H1 (cell line): ENCODE data around the gene ASPG. TPM values are rescaled to one million over a fixed set of nuclear protein-coding genes. Genes with fewer than 3 reads are reported as not detected.

Source experiments
- CTCF ChIA-PET: fragments of 300-600 bp; sonication (Branson Sonifier 250); formaldehyde crosslinking; loops from one replicate; lab custom pipeline; 2021; ENCODE audit not compliant: partially characterized antibody; lab: Charles Lee
- POLR2A ChIA-PET: fragments of 300-600 bp; sonication (Branson Sonifier 250); formaldehyde crosslinking; loops from one replicate; lab custom pipeline; 2021; ENCODE audit warnings: inconsistent platforms; ENCODE audit not compliant: partially characterized antibody; lab: Charles Lee
- DNase-seq, 2 experiments: peaks; one replicate each; pipeline versions ENCODE4 v3.0.0 to v3.0.0-alpha.2; 2010 to 2022; ENCODE audit warnings: low spot score in 2 of 2, low read depth in 1 of 2, mixed read lengths in 1 of 2
- FAIRE-seq: peaks from 2 replicates; lab custom pipeline; 2011; peaks lifted over from hg19 to GRCh38; lab: Jason Lieb, UNC
- H2AFZ ChIP-seq: 2 replicates; pipeline ENCODE4 v1.8.1; 2012; ENCODE audit warnings: low read length, inconsistent platforms
- H2AK5ac ChIP-seq: 2 replicates; pipeline ENCODE4 v1.6.1; 2013; ENCODE audit warnings: low read depth, low read length
- H2BK120ac ChIP-seq: replicated peaks from 2 replicates; pipeline ENCODE3; 2013; ENCODE audit warnings: low read depth, low read length, inconsistent platforms
- H2BK12ac ChIP-seq: 2 replicates; pipeline ENCODE4 v1.6.1; 2013; ENCODE audit warnings: low read depth, low read length
- H2BK15ac ChIP-seq: 2 replicates; pipeline ENCODE4 v1.6.1; 2013; ENCODE audit warnings: low read length
- H2BK20ac ChIP-seq: 2 replicates; pipeline ENCODE4 v1.6.1; 2013; ENCODE audit warnings: low read length
- H2BK5ac ChIP-seq: 2 replicates; pipeline ENCODE4 v1.6.1; 2013; ENCODE audit warnings: low read depth, low read length
- H3K14ac ChIP-seq: 2 replicates; pipeline ENCODE4 v1.6.1; 2013; ENCODE audit warnings: inconsistent platforms; ENCODE audit not compliant: insufficient read length
- H3K18ac ChIP-seq: 2 replicates; pipeline ENCODE4 v1.6.1; 2013; ENCODE audit warnings: low read length; ENCODE audit errors: extremely low read depth
- H3K23ac ChIP-seq: 2 replicates; pipeline ENCODE4 v1.6.1; 2013; ENCODE audit warnings: inconsistent platforms; ENCODE audit not compliant: insufficient read length
- H3K23me2 ChIP-seq: 2 replicates; pipeline ENCODE4 v1.6.1; 2013; ENCODE audit warnings: low read depth, low read length
- H3K27ac ChIP-seq: 2 replicates; pipeline ENCODE4 v1.6.1; 2011; ENCODE audit warnings: low read depth, low read length, inconsistent platforms
- H3K27me3 ChIP-seq, 4 experiments: replicated peaks in 1 of 4; 1 replicate in 1 of 4; 2 replicates in 3 of 4; pipeline versions ENCODE4 v1.6.1 to v1.8.1; 2011 to 2013; ENCODE audit warnings: low read length in 3 of 4, mild to moderate bottlenecking in 3 of 4, inconsistent platforms in 2 of 4, mixed read lengths in 2 of 4, moderate library complexity in 1 of 4; ENCODE audit not compliant: control insufficient read depth in 3 of 4, insufficient read depth in 3 of 4; ENCODE audit errors: extremely low read depth in 1 of 4
- H3K36me3 ChIP-seq, 4 experiments: 2 replicates each; pipeline versions ENCODE4 v1.6.1 to v1.8.1; 2011 to 2013; ENCODE audit warnings: mild to moderate bottlenecking in 4 of 4, low read length in 3 of 4, moderate library complexity in 2 of 4, control low read depth in 1 of 4, inconsistent platforms in 1 of 4; ENCODE audit not compliant: insufficient read depth in 4 of 4, control insufficient read depth in 2 of 4
- H3K4ac ChIP-seq: replicated peaks from 2 replicates; pipeline ENCODE3; 2013; ENCODE audit warnings: low read length, low read depth, mixed read lengths, inconsistent platforms; ENCODE audit not compliant: insufficient read length
- H3K4me1 ChIP-seq, 4 experiments: replicated peaks in 1 of 4; 1 replicate in 1 of 4; 2 replicates in 3 of 4; pipeline versions ENCODE4 v1.6.1 to v1.8.1; 2011 to 2013; ENCODE audit warnings: low read length in 3 of 4, inconsistent platforms in 2 of 4, mixed read lengths in 1 of 4; ENCODE audit not compliant: insufficient read depth in 4 of 4, control insufficient read depth in 3 of 4
- H3K4me2 ChIP-seq, 2 experiments: 2 replicates each; pipeline versions ENCODE4 v1.6.1 to v1.8.1; 2011 to 2013; ENCODE audit warnings: low read depth in 2 of 2, low read length in 2 of 2, control low read depth in 1 of 2, inconsistent platforms in 1 of 2, mild to moderate bottlenecking in 1 of 2; ENCODE audit not compliant: insufficient read depth in 1 of 2
- H3K4me3 ChIP-seq, 4 experiments: fragments of 200-600, 300-600 bp in 1 of 4; sonication (generic), shearing (Covaris generic), sonication (Bioruptor Twin) in 1 of 4; 2 replicates each; pipeline versions ENCODE4 v1.5.1 to v1.8.1; 2011 to 2016; ENCODE audit warnings: low read length in 4 of 4, low read depth in 3 of 4, control low read depth in 2 of 4, inconsistent platforms in 2 of 4, mild to moderate bottlenecking in 2 of 4, mixed read lengths in 1 of 4, moderate library complexity in 1 of 4; ENCODE audit not compliant: insufficient read depth in 2 of 4; ENCODE audit errors: extremely low read depth in 1 of 4
- H3K56ac ChIP-seq: replicated peaks from 2 replicates; pipeline ENCODE3; 2013; ENCODE audit warnings: low read depth, mild to moderate bottlenecking, mixed read lengths, low read length, inconsistent platforms; ENCODE audit not compliant: insufficient read length
- H3K79me1 ChIP-seq: 2 replicates; pipeline ENCODE4 v1.6.1; 2013; ENCODE audit warnings: low read depth, low read length, control low read depth
- H3K79me2 ChIP-seq, 2 experiments: 2 replicates each; pipeline versions ENCODE4 v1.6.1 to v1.8.1; 2012 to 2013; ENCODE audit warnings: low read length in 2 of 2, mild to moderate bottlenecking in 2 of 2, inconsistent platforms in 1 of 2; ENCODE audit not compliant: insufficient read depth in 2 of 2, control insufficient read depth in 1 of 2
- H3K9ac ChIP-seq, 4 experiments: replicated peaks in 1 of 4; 1 replicate in 1 of 4; 2 replicates in 3 of 4; pipeline versions ENCODE4 v1.6.1 to v1.8.1; 2011 to 2013; ENCODE audit warnings: low read depth in 3 of 4, low read length in 3 of 4, control low read depth in 2 of 4, mild to moderate bottlenecking in 2 of 4, moderate library complexity in 2 of 4, inconsistent platforms in 1 of 4; ENCODE audit errors: extremely low read depth in 1 of 4
- H3K9me3 ChIP-seq, 2 experiments: 2 replicates each; pipeline versions ENCODE4 v1.6.1 to v1.8.1; 2012 to 2013; ENCODE audit warnings: mild to moderate bottlenecking in 2 of 2, moderate library complexity in 2 of 2, control low read depth in 1 of 2, inconsistent platforms in 1 of 2, low read depth in 1 of 2, low read length in 1 of 2, mixed read lengths in 1 of 2; ENCODE audit not compliant: insufficient read depth in 2 of 2
- H4K20me1 ChIP-seq, 2 experiments: replicated peaks in 1 of 2; 2 replicates each; pipeline versions ENCODE3 to v1.8.1; 2011 to 2013; ENCODE audit warnings: inconsistent platforms in 2 of 2, low read length in 2 of 2, mild to moderate bottlenecking in 1 of 2; ENCODE audit not compliant: insufficient read depth in 2 of 2, control insufficient read depth in 1 of 2
- H4K5ac ChIP-seq: 2 replicates; pipeline ENCODE4 v1.6.1; 2013; ENCODE audit warnings: low read length, low read depth, mixed read lengths, inconsistent platforms; ENCODE audit not compliant: insufficient read length
- H4K8ac ChIP-seq: 2 replicates; pipeline ENCODE4 v1.8.0; 2013; ENCODE audit warnings: mild to moderate bottlenecking, moderate library complexity, low read length, inconsistent platforms; ENCODE audit not compliant: insufficient read depth; ENCODE audit errors: extremely low read depth
- H4K91ac ChIP-seq: replicated peaks from 2 replicates; pipeline ENCODE3; 2013; ENCODE audit warnings: low read length, mixed read lengths, inconsistent platforms; ENCODE audit not compliant: insufficient read length
- ATF3 ChIP-seq: IDR thresholded peaks from 2 replicates; pipeline ENCODE4 v1.6.1; 2011; ENCODE audit warnings: low read depth, mild to moderate bottlenecking, low read length; ENCODE audit not compliant: insufficient read depth
- CBX8 ChIP-seq: fragments of 300-800, 300-1000 bp; sonication (generic); IDR thresholded peaks from 2 replicates; pipeline ENCODE4 v1.7.1; 2016; ENCODE audit warnings: low read depth, low read length, borderline replicate concordance
- HDAC6 ChIP-seq: IDR thresholded peaks from one replicate; pipeline ENCODE4 v1.7.1; 2012; ENCODE audit warnings: low read depth, mild to moderate bottlenecking, inconsistent platforms, low read length, moderate library complexity
- KDM1A ChIP-seq: fragments of 200-600, 300-600 bp; sonication (generic); IDR thresholded peaks from 2 replicates; pipeline ENCODE4 v1.7.1; 2016; ENCODE audit warnings: mild to moderate bottlenecking, low read length, borderline replicate concordance
- MAFK ChIP-seq: IDR thresholded peaks from 2 replicates; pipeline ENCODE4 v1.6.1; 2012; ENCODE audit warnings: low read depth, mild to moderate bottlenecking, improper control_type of control experiment, low read length
- MAX ChIP-seq: IDR thresholded peaks from 2 replicates; pipeline ENCODE4 v1.6.1; 2012; ENCODE audit warnings: inconsistent platforms
- RAD21 ChIP-seq, 2 experiments: IDR thresholded peaks in 1 of 2; conservative IDR thresholded peaks in 1 of 2; 2 replicates each; pipeline ENCODE4 v1.6.1; 2011; ENCODE audit warnings: low read depth in 2 of 2, low read length in 2 of 2, improper control_type of control experiment in 1 of 2, inconsistent platforms in 1 of 2, mild to moderate bottlenecking in 1 of 2, moderate library complexity in 1 of 2
- RFX5 ChIP-seq: IDR thresholded peaks from 2 replicates; pipeline ENCODE4 v1.6.1; 2011; ENCODE audit warnings: low read depth, low read length, improper control_type of control experiment, borderline replicate concordance
- SUZ12 ChIP-seq: fragments of 200-600 bp; sonication (generic); IDR thresholded peaks from 2 replicates; pipeline ENCODE4 v1.6.1; 2012; ENCODE audit warnings: mild to moderate bottlenecking, inconsistent platforms, low read length, moderate library complexity, mixed read lengths
- USF2 ChIP-seq: IDR thresholded peaks from 2 replicates; pipeline ENCODE4 v1.6.1; 2011; ENCODE audit warnings: low read length, improper control_type of control experiment
- WGBS, 2 experiments: shearing (Covaris generic) in 1 of 2; methylation state at CpG; one replicate each; pipeline versions ENCODE4 v1.1.6 to v1.1.7; 2013 to 2015; ENCODE audit warnings: low lambda C conversion rate in 2 of 2, mixed read lengths in 2 of 2, inconsistent platforms in 1 of 2, low coverage in 1 of 2, missing lambda C conversion rate in 1 of 2; ENCODE audit not compliant: insufficient replicate concordance in 2 of 2, insufficient coverage in 1 of 2, insufficient read length in 1 of 2; ENCODE audit errors: extremely low coverage in 1 of 2, missing lambda C conversion rate in 1 of 2; 5-methylcytosine and 5-hydroxymethylcytosine counted together
- polyA plus RNA-seq, 7 experiments: library from polyadenylated mRNA; depleted of rRNA in 3 of 7; stranded (reverse) in 5 of 7; unstranded in 2 of 7; fragments of >200 nt in 5 of 7; fragments of 200-250 nt in 2 of 7; gene quantifications; 1 replicate in 5 of 7; 2 replicates in 1 of 7; 4 replicates in 1 of 7; pipeline versions ENCODE4 v1.2.1 to v1.2.3, GENCODE V29; 2011 to 2013; ENCODE audit warnings: missing spikeins in 2 of 7, mixed read lengths in 2 of 7
- total RNA-seq: library from RNA; stranded (reverse); fragmentation: NEBNext Ultra II Directional; extraction: Animal tissue kit (Norgen Biotek cat#: 25700); gene quantifications from 2 replicates; pipeline ENCODE4 v1.2.1, GENCODE V29; 2021

Gene ASPG
- total and polyA plus RNA-seq, 2 of the 8 experiments (the other 6 are each of a cell fraction or from before 2014, with no cell fraction given) = 0.34 to 0.59 TPM

GRCh38 chr14:104130974-104131651 lies 45.6 kb downstream of the ASPG start:
- H3K36me3 ChIP-seq = no peaks in the 10 kb centered on the region
- no peak overlapping the region for H4K5ac ChIP-seq
- ChIA-PET CTCF (interaction anchor here (0.7 to 7.4 kb wide), 16 partner anchors 9 to 322 kb away, joined by 3 to 76 read pairs (median 4); no protein-coding TSS in a partner anchor), POLR2A (no interaction called here)
- no peak overlapping the region for H3K27ac ChIP-seq
- H3K18ac ChIP-seq = no peak overlapping the region
- peak in 1 of 2 experiments; percentile 72 for DNase-seq
- no peak overlapping the region for H2AFZ ChIP-seq
- H3K4me3 ChIP-seq = no peak overlapping the region
- WGBS, 2 experiments = 48% methylated on average over 11 of the region's 11 CpGs; no CpG with 5 or more reads in 1 of the 2 experiments
- no peak overlapping the region for H2AK5ac ChIP-seq
- H3K23ac ChIP-seq = no peak overlapping the region
- no peak overlapping the region for H3K9ac ChIP-seq
- FAIRE-seq = peak; percentile 90
- no peak overlapping the region for H3K56ac ChIP-seq
- no peak overlapping the region for H2BK15ac ChIP-seq
- peaks cover 10 to 17% (median 11%) of the 10 kb centered on the region in 4 experiments; a peak in 6 of 7 replicates for H3K27me3 ChIP-seq
- H2BK20ac ChIP-seq = no peak overlapping the region
- no peak overlapping the region for H4K8ac ChIP-seq
- H3K14ac ChIP-seq = no peak overlapping the region
- H3K23me2 ChIP-seq = peaks cover 9% of the 10 kb centered on the region; the same call in 1 of the 2 replicates
- no peak overlapping the region for H2BK120ac ChIP-seq
- H3K4ac ChIP-seq = no peak overlapping the region
- H4K91ac ChIP-seq = no peak overlapping the region
- peaks cover 0 to 12% (median 10%) of the 10 kb centered on the region in 4 experiments; a peak in 6 of 7 replicates for H3K4me1 ChIP-seq
- H3K9me3 ChIP-seq = peaks cover 7 to 9% of the 10 kb centered on the region in 2 experiments; a peak in 2 of 4 replicates
- H2BK12ac ChIP-seq = no peak overlapping the region
- no peak overlapping the region for H3K4me2 ChIP-seq
- no peaks in the 10 kb centered on the region for H3K79me2 ChIP-seq
- H4K20me1 ChIP-seq = peaks cover 0 to 4% of the 10 kb centered on the region in 2 experiments
- H2BK5ac ChIP-seq = no peak overlapping the region
- no peaks in the 10 kb centered on the region for H3K79me1 ChIP-seq
- TF ChIP-seq MAX (no peak), RFX5 (no peak), KDM1A (peak; percentile 83), HDAC6 (no peak), SUZ12 (no peak), MAFK (no peak), CBX8 (no peak), USF2 (no peak), ATF3 (no peak), RAD21 (IDR thresholded peaks at IDR 0.05 in 1 of 2, conservative IDR thresholded peaks at IDR 0.05 in 1 of 2; ENCODE audit: low read depth in 2 of 2, low read length in 2 of 2) (peak; percentile 92 to 95)
